Measurements from ENCODE around the gene DROSHA. TPM values are rescaled to one million over a fixed set of nuclear protein-coding genes. Genes with fewer than 3 reads are reported as not detected.
A peak's percentile ranks its signal among the peaks of the same experiment; 100 is the strongest.

DROSHA gene
- polyA plus RNA-seq, 3 donors = 2.2 to 12.6 (median 7.6) TPM

GRCh38 chr5:31502506-31502905, 29.4 kb downstream of the DROSHA start:
- no peak overlapping the region for H3K4me2 ChIP-seq (replicated peaks; ENCODE audit: extremely low read depth, low read length, poor library complexity, severe bottlenecking)
- WGBS (ENCODE audit: insufficient coverage) = 95% methylated on average over 3 of the region's 4 CpGs
- H3K27ac ChIP-seq (ENCODE audit: low read depth in 1 of 2, low read length in 2 of 2) = no peak overlapping the region
- H3K4me1 Mint-ChIP-seq = no peaks in the 10 kb centered on the region
- peaks cover 73 to 90% of the 10 kb centered on the region in 2 donors for H3K36me3 ChIP-seq (replicated peaks in 1 of 2; ENCODE audit: control insufficient read depth in 1 of 2, insufficient read depth in 2 of 2, low read length in 2 of 2)
- no peaks in the 10 kb centered on the region for H3K79me2 ChIP-seq (ENCODE audit: insufficient read depth, low read length)
- no peaks in the 10 kb centered on the region for H3K9me3 Mint-ChIP-seq
- peaks cover 78 to 93% of the 10 kb centered on the region in 2 donors for H3K36me3 Mint-ChIP-seq
- intact Hi-C loops (cut with micrococcal nuclease) = no loop called here
- H3K4me1 ChIP-seq (ENCODE audit: control insufficient read depth in 1 of 2, insufficient read depth in 2 of 2, low read length in 2 of 2) = no peaks in the 10 kb centered on the region
- no peak for TF ChIP-seq CTCF (IDR thresholded peaks at IDR 0.05)
- no peak overlapping the region for H3K4me3 Mint-ChIP-seq
- H3K9me3 ChIP-seq (replicated peaks in 1 of 2; ENCODE audit: control insufficient read depth in 1 of 2, insufficient read depth in 1 of 2, low read length in 2 of 2) = no peaks in the 10 kb centered on the region
- H3K27me3 Mint-ChIP-seq (ENCODE audit: low read depth in 3 of 3) = peaks cover 0 to 1% (median 0%) of the 10 kb centered on the region in 3 donors
- DNase-seq = no peak
- H3K27me3 ChIP-seq (ENCODE audit: control insufficient read depth in 2 of 2, insufficient read depth in 2 of 2, low read length in 2 of 2) = no peaks in the 10 kb centered on the region
- no peaks in the 10 kb centered on the region for H4K20me1 ChIP-seq (ENCODE audit: insufficient read depth, low read length)
- H3K27ac Mint-ChIP-seq = peak overlapping the region in 1 of 7 donors; percentile 16
- no peak overlapping the region for H3K9ac ChIP-seq (ENCODE audit: insufficient read depth, low read length, poor library complexity, severe bottlenecking)
- no peak overlapping the region for H2AFZ ChIP-seq (ENCODE audit: insufficient read depth, low read depth, low read length, poor library complexity, severe bottlenecking)
- H3K4me3 ChIP-seq (replicated peaks in 1 of 3; ENCODE audit: low read depth in 2 of 3, low read length in 3 of 3) = no peak overlapping the region

GRCh38 chr5:31500256-31500655, 31.6 kb downstream of the DROSHA start:
- intact Hi-C loops (cut with micrococcal nuclease) = no loop called here
- no peak overlapping the region for H3K4me2 ChIP-seq (replicated peaks; ENCODE audit: extremely low read depth, low read length, poor library complexity, severe bottlenecking)
- no peaks in the 10 kb centered on the region for H3K79me2 ChIP-seq (ENCODE audit: insufficient read depth, low read length)
- H3K9ac ChIP-seq (ENCODE audit: insufficient read depth, low read length, poor library complexity, severe bottlenecking) = no peak overlapping the region
- H3K27me3 Mint-ChIP-seq (ENCODE audit: low read depth in 3 of 3) = no peaks in the 10 kb centered on the region
- no peaks in the 10 kb centered on the region for H4K20me1 ChIP-seq (ENCODE audit: insufficient read depth, low read length)
- no peak overlapping the region for H3K4me3 ChIP-seq (replicated peaks in 1 of 3; ENCODE audit: low read depth in 2 of 3, low read length in 3 of 3)
- no peak for TF ChIP-seq CTCF (IDR thresholded peaks at IDR 0.05)
- H3K9me3 Mint-ChIP-seq = peaks cover 0 to 3% (median 0%) of the 10 kb centered on the region in 7 donors
- H3K27ac ChIP-seq (ENCODE audit: low read depth in 1 of 2, low read length in 2 of 2) = no peak overlapping the region
- H2AFZ ChIP-seq (ENCODE audit: insufficient read depth, low read depth, low read length, poor library complexity, severe bottlenecking) = no peak overlapping the region
- no CpG with 5 or more reads among the region's 4 CpGs for WGBS (ENCODE audit: insufficient coverage)
- H3K4me3 Mint-ChIP-seq = no peak overlapping the region
- no peak overlapping the region for H3K27ac Mint-ChIP-seq
- H3K9me3 ChIP-seq (replicated peaks in 1 of 2; ENCODE audit: control insufficient read depth in 1 of 2, insufficient read depth in 1 of 2, low read length in 2 of 2) = no peaks in the 10 kb centered on the region
- H3K36me3 Mint-ChIP-seq = peaks cover 87 to 93% of the 10 kb centered on the region in 2 donors
- H3K4me1 ChIP-seq (ENCODE audit: control insufficient read depth in 1 of 2, insufficient read depth in 2 of 2, low read length in 2 of 2) = no peaks in the 10 kb centered on the region
- no peaks in the 10 kb centered on the region for H3K4me1 Mint-ChIP-seq
- peaks cover 88 to 100% of the 10 kb centered on the region in 2 donors for H3K36me3 ChIP-seq (replicated peaks in 1 of 2; ENCODE audit: control insufficient read depth in 1 of 2, insufficient read depth in 2 of 2, low read length in 2 of 2)
- no peaks in the 10 kb centered on the region for H3K27me3 ChIP-seq (ENCODE audit: control insufficient read depth in 2 of 2, insufficient read depth in 2 of 2, low read length in 2 of 2)
- no peak for DNase-seq
